ENCODE results near the gene AHCYL2. TPM values are rescaled to one million over a fixed set of nuclear protein-coding genes. Genes with fewer than 3 reads are reported as not detected.

AHCYL2 gene
- total RNA-seq, 4 donors from 2014 or later: 93.7 to 635 (median 551) TPM

GRCh38 chr7:129394101-129394500 is 169.3 kb downstream of the AHCYL2 start:
- in situ Hi-C loops (cut with MboI; ENCODE audit: low pct_ligation_motif_present in 1 of 4, low pct_unique_long_range_greater_than_20kb in 1 of 4, low sequenced_read_pairs in 3 of 4) (no loop called here), intact Hi-C loops (cut with DNase I; ENCODE audit: low total_unique reads) (no loop called here)
- H3K4me1 ChIP-seq: no peaks in the 10 kb centered on the region
- H3K4me3 ChIP-seq: no peak overlapping the region
- no peaks in the 10 kb centered on the region for H3K9me3 ChIP-seq
- no peak for DNase-seq
- H3K27me3 ChIP-seq: no peaks in the 10 kb centered on the region
- WGBS, 2 donors (ENCODE audit: low coverage in 1 of 2): 91 to 100% methylated on average over 1 to 4 of the region's 4 CpGs
- TF ChIP-seq POLR2A (IDR thresholded peaks at IDR 0.05): no peak
- TF ChIP-seq POLR2AphosphoS5 (IDR thresholded peaks at IDR 0.05): no peak
- no peak for TF ChIP-seq EP300 (IDR thresholded peaks at IDR 0.05; ENCODE audit: low read depth)
- no peak for TF ChIP-seq CTCF (IDR thresholded peaks at IDR 0.05)
- no peak overlapping the region for H3K27ac ChIP-seq
- H3K36me3 ChIP-seq: peaks cover 0 to 44% (median 15%) of the 10 kb centered on the region in 4 donors

GRCh38 chr7:129394982-129395914 is 170.4 kb downstream of the AHCYL2 start:
- H3K9me3 ChIP-seq: no peaks in the 10 kb centered on the region
- DNase-seq: no peak
- no peaks in the 10 kb centered on the region for H3K4me1 ChIP-seq
- H3K36me3 ChIP-seq: peaks cover 0 to 50% (median 14%) of the 10 kb centered on the region in 4 donors
- in situ Hi-C loops (cut with MboI; ENCODE audit: low pct_ligation_motif_present in 1 of 4, low pct_unique_long_range_greater_than_20kb in 1 of 4, low sequenced_read_pairs in 3 of 4): no loop called here
- no peak overlapping the region for H3K27ac ChIP-seq
- 85 to 90% methylated on average over 2 to 4 of the region's 4 CpGs for WGBS, 2 donors (ENCODE audit: low coverage in 1 of 2)
- no peaks in the 10 kb centered on the region for H3K27me3 ChIP-seq
- no peak overlapping the region for H3K4me3 ChIP-seq
- no peak for TF ChIP-seq EP300 (IDR thresholded peaks at IDR 0.05; ENCODE audit: low read depth)
- no peak for TF ChIP-seq CTCF (IDR thresholded peaks at IDR 0.05)
- no peak for TF ChIP-seq POLR2A (IDR thresholded peaks at IDR 0.05)
- no peak for TF ChIP-seq POLR2AphosphoS5 (IDR thresholded peaks at IDR 0.05)
- intact Hi-C loops (cut with DNase I; ENCODE audit: low total_unique reads): no loop called here

- H3K4me3 ChIP-seq: no peak overlapping the region
- no peak for TF ChIP-seq CTCF (IDR thresholded peaks at IDR 0.05)
- no peak for TF ChIP-seq EP300 (IDR thresholded peaks at IDR 0.05; ENCODE audit: low read depth)
- TF ChIP-seq POLR2A (IDR thresholded peaks at IDR 0.05): no peak
- TF ChIP-seq POLR2AphosphoS5 (IDR thresholded peaks at IDR 0.05): no peak
- no peaks in the 10 kb centered on the region for H3K9me3 ChIP-seq
- intact Hi-C loops (cut with DNase I; ENCODE audit: low total_unique reads) (no loop called here), in situ Hi-C loops (cut with MboI; ENCODE audit: low pct_ligation_motif_present in 1 of 4, low pct_unique_long_range_greater_than_20kb in 1 of 4, low sequenced_read_pairs in 3 of 4) (no loop called here)
- H3K27ac ChIP-seq: no peak overlapping the region
- H3K27me3 ChIP-seq: no peaks in the 10 kb centered on the region
- 80 to 100% methylated on average over 1 of the region's 1 CpG for WGBS, 2 donors (ENCODE audit: low coverage in 1 of 2)
- no peaks in the 10 kb centered on the region for H3K4me1 ChIP-seq
- H3K36me3 ChIP-seq: peaks cover 0 to 69% (median 23%) of the 10 kb centered on the region in 4 donors
- DNase-seq: no peak
These were observed 176.6 kb downstream of the AHCYL2 start for GRCh38 chr7:129401228-129401966.
